Tibial nerve (tissue), 4 donors: ENCODE results near the gene COL3A1.

Source experiments
- EP300 ChIP-seq, 2 donors: sonication (generic); formaldehyde crosslinking; IDR thresholded peaks; one replicate each; pipeline ENCODE4 v1.6.1; 2017; ENCODE audit warnings: antibody characterized with exemption in 2 of 2, mild to moderate bottlenecking in 1 of 2
- POLR2A ChIP-seq, 2 donors: fragments of 450-650 bp; IDR thresholded peaks; one replicate each; pipeline ENCODE4 v1.6.1; 2017; ENCODE audit warnings: antibody characterized with exemption in 2 of 2, mild to moderate bottlenecking in 2 of 2, moderate library complexity in 2 of 2
- TF ChIP-seq, protein P1 (sequence below), 5 experiments: fragments of 200-600 bp in 3 of 5; fragments of 450-650 bp in 2 of 5; sonication (generic) in 3 of 5; IDR thresholded peaks; one replicate each; pipeline ENCODE4 v1.5.1; 2016 to 2019; ENCODE audit warnings: antibody characterized with exemption in 5 of 5, mild to moderate bottlenecking in 3 of 5, moderate library complexity in 2 of 5

- TF ChIP-seq, protein P1, sequence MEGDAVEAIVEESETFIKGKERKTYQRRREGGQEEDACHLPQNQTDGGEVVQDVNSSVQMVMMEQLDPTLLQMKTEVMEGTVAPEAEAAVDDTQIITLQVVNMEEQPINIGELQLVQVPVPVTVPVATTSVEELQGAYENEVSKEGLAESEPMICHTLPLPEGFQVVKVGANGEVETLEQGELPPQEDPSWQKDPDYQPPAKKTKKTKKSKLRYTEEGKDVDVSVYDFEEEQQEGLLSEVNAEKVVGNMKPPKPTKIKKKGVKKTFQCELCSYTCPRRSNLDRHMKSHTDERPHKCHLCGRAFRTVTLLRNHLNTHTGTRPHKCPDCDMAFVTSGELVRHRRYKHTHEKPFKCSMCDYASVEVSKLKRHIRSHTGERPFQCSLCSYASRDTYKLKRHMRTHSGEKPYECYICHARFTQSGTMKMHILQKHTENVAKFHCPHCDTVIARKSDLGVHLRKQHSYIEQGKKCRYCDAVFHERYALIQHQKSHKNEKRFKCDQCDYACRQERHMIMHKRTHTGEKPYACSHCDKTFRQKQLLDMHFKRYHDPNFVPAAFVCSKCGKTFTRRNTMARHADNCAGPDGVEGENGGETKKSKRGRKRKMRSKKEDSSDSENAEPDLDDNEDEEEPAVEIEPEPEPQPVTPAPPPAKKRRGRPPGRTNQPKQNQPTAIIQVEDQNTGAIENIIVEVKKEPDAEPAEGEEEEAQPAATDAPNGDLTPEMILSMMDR (IDR thresholded peaks at IDR 0.05): no peak
- TF ChIP-seq POLR2A (IDR thresholded peaks at IDR 0.05): no peak
- TF ChIP-seq EP300 (IDR thresholded peaks at IDR 0.05): no peak
Measured at GRCh38 chr2:188966079-188966571, 8.0 kb upstream of the COL3A1 start.
